Stimulated activated CD4-positive, alpha-beta T cell treated with anti-CD3 and anti-CD28 coated beads, Interleukin-15, amount 100 ng/mL, for 48 hours (primary cell): ENCODE measurements around the gene NEB.
"Not testable (repeated sequence)": the region's sequence is repeated elsewhere in the genome, so short reads cannot be mapped to it uniquely, and the experiment has no call there.

Source experiments
- DNase-seq, 2 donors: peaks; one replicate each; pipeline ENCODE4 v3.0.0-alpha.2; 2020; ENCODE audit warnings: low read depth in 2 of 2

NEB gene

DNA sequence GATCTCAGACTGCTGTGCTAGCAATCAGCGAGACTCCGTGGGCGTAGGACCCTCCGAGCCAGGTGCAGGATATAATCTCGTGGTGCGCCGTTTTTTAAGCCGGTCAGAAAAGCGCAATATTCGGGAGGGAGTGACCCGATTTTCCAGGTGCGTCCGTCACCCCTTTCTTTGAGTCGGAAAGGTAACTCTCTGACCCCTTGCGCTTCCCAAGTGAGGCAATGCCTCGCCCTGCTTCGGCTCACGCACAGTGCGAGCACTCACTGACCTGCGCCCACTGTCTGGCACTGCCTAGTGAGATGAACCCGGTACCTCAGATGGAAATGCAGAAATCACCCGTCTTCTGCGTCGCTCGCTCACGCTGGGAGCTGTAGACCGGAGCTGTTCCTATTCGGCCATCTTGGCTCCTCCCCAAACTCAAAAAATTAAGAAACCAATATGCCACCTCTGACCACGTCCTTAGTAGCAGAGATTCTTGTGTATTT lies 29.8 kb downstream of the NEB start:
- not testable (repeated sequence) for DNase-seq

DNA sequence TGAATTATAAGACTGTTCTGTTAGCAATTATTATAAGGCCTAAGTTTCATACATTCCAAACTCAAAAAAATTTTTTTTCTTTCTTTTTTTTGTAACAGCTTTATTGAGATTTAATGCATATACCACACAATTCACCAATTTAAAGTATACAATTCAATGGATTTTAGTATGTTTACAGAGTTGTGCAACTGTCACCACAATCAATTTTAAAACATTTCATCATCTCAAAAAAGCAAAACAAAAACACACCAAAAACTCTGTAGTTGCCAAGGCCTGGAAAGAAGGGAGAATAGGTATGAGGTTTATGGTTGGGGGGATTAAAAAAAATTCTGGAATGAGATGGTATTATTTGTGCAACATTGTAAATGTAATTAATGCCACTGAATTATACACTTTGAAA lies 36.1 kb downstream of the NEB start:
- DNase-seq = not testable (repeated sequence)

- DNase-seq = no peak
Observed at GRCh38 chr2:151695778-151696177, 38.5 kb downstream of the NEB start.

DNA sequence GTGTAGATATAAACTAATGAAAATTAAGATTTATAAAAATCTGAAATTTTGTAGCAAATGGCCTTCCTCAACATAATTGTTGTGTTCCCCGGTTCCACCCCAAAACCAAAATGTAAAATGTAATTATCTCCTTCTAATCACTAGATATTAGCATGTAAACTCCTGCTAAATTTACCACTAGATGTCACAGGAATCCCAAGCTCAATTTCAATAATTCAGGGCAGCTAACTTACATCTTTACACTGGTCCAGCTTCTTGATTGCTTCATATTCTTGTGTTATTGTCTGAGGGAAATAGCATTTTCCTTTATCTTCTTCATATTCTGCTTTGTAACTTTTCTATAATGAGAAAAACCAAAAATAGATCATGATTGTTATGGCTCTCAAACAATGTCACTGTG lies 42.6 kb downstream of the NEB start:
- no peak for DNase-seq

- DNase-seq = no peak
Observed at GRCh38 chr2:151688719-151689118, 45.6 kb downstream of the NEB start.

GRCh38 chr2:151682459-151683003 lies 51.7 kb downstream of the NEB start:
- DNase-seq = no peak

- no peak for DNase-seq
Observed at GRCh38 chr2:151681051-151681450, 53.2 kb downstream of the NEB start.

- DNase-seq = no peak
Observed at GRCh38 chr2:151679994-151680393, 54.3 kb downstream of the NEB start.

DNA sequence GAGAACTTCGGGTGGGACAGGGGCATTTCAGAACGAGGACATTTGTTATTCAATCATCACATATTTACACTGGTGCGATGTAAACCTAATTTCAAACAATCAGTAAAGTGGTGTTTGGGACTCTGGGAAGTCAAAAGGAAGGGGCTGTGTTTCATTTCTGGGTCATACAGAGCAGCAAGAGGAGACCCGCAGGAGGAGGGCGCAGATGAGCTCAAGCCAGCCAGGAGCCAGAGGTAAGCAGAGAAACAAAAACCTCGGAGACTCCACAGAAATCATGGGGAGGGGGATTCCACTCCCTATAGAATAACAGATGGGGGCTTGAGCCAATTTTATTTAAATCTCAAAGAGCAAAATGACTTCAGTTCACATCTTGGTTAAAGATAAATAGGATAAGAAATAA lies 55.4 kb downstream of the NEB start:
- DNase-seq = no peak

DNA sequence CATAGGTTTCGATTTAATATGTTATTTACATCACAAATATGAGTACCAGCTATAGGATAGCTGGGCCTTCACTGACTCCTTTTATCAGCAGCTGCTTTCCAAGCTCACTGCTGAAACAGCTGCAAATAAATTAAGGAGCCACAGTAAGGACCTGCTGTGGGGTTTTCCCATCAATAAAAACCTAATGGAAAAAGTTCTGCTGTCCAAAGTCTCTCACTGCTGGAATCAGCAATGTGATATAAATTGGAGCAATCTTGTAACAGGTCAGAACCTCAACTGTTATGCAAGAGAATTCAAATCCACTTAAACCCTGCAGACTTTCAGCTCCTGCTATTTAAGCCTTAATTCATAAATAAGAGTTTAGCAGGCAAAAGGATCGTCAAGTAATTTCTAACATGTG lies 61.3 kb downstream of the NEB start:
- no peak for DNase-seq

GRCh38 chr2:151672277-151672676 lies 62.0 kb downstream of the NEB start:
- DNase-seq = no peak

- no peak for DNase-seq
Observed at GRCh38 chr2:151670846-151671597, 63.3 kb downstream of the NEB start.

- no peak for DNase-seq
Observed at GRCh38 chr2:151670346-151670745, 63.9 kb downstream of the NEB start.

GRCh38 chr2:151669585-151670081 lies 64.6 kb downstream of the NEB start:
- peak in 1 of 2 donors; percentile 1 for DNase-seq

DNA sequence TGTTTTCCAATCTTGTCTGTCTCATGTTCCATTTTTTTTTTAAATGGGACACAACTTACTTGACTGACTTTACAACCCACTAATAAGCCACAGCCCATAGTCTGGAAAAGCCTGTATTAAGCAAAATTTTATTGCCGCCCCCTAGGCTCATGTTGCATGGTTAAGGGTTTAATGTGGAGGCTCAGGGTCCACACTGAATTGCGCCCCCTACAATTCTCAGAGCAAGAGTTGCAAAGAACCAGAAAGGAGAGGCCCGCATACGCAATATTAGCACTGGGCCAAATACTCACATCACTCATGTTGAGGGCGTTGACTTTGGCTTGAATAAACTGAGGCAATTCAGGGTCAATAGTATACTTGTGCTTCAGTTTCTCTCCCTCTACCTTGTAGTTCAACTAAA lies 65.5 kb downstream of the NEB start:
- DNase-seq = no peak

DNA sequence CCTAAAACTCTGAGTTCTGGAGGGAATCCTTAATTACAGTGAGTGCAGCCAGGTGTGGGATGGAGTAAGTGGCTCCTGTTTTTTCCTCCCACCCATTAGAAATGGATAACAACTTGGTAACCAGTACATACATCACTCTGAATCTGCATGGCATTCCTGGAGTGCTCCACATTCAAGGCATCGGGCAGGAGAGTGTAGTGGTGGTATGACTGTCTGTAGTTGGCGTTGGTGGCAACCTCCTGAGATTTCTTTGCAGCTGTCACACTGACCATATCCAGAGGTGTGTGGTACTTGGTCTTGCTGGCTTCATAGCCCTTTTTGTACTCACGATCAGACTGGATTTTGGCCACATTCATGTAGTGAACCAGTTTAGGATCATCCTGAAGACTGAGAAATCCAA lies 68.3 kb downstream of the NEB start:
- no peak for DNase-seq

DNA sequence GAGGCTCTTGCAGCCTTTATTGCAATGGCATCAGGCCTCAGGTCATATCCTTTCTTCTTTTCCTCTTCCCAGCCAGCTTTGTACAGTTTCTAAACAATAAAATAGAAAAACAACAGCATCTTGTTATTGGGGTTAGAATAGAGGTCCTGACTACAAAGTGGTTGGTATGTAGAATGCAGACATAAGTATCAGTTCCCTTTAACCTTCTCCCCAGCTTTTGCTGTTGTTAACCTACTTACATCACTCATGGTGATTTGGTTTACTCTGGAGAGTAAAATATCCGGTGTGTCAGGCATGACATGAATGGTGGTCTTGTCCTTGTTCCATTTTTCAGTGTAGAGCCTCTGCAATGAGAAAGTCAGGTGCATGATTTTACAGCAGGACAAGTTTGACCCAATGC lies 69.8 kb downstream of the NEB start:
- no peak for DNase-seq

GRCh38 chr2:151661625-151662024 lies 72.7 kb downstream of the NEB start:
- no peak for DNase-seq

- no peak for DNase-seq
Observed at GRCh38 chr2:151658081-151658480, 76.2 kb downstream of the NEB start.

DNA sequence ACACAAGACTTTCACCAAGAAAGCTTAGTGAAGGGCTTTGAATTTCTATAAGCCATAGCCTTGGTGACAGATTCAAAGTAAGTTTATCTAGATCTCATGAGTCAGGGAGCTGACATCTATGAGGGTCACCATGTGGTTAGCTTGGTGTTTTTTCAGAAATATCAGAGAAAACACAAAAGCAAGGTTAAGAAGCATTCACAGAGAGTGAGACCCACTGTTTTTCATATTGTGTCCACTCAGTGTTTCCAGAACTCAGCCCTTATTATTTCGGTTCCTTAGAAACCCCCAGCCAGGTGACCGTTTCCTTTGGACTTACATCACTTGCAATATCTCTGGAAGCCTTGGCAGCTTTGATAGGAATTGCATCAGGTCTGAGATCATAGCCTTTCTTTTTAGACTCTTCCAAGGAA lies 76.6 kb downstream of the NEB start:
- no peak for DNase-seq

- no peak for DNase-seq
Observed at GRCh38 chr2:151655663-151656398, 78.4 kb downstream of the NEB start.

- no peak for DNase-seq
Observed at GRCh38 chr2:151654891-151655290, 79.4 kb downstream of the NEB start.

DNA sequence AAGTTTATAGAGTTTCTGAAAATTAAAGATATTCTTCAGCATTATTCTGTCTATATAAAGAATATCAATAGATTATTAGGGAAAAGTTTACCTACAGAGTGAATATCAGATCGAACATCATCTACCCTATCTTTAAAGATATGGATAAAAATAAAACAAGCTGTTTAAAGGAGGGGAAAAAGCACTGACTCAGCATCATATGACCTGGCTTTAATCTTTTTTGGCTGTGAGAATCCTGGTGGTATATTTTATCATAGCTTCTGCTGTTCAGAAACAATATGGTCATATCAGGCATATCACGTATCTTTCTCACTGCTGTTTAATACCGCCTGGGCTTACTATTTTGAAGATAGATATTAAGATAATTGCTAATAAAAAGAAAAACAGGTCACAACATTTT lies 80.2 kb downstream of the NEB start:
- DNase-seq = no peak
